Stimulated activated CD8-positive, alpha-beta memory T cell treated with anti-CD3 and anti-CD28 coated beads, Interleukin-12 subunit alpha, Interleukin-12 subunit beta, amount 100 ng/mL, for 24 hours (primary cell): ENCODE measurements around the gene SOWAHC.
"Not testable (repeated sequence)": the region's sequence is repeated elsewhere in the genome, so short reads cannot be mapped to it uniquely, and the experiment has no call there.

Experiments
- DNase-seq: peaks from one replicate; pipeline ENCODE4 v3.0.0-alpha.2; 2020; ENCODE audit errors: extremely low read depth

The SOWAHC gene

GRCh38 chr2:109614715-109615636, 812 bp downstream of the SOWAHC start:
- no peak for DNase-seq

GRCh38 chr2:109615637-109616144, 1.5 kb downstream of the SOWAHC start:
- DNase-seq, result no peak

- DNase-seq, result no peak
These were observed 2.0 kb downstream of the SOWAHC start for GRCh38 chr2:109616184-109616583.

GRCh38 chr2:109619032-109619615, 5.0 kb downstream of the SOWAHC start:
- no peak for DNase-seq

GRCh38 chr2:109623297-109623696, 9.1 kb downstream of the SOWAHC start:
- no peak for DNase-seq

GRCh38 chr2:109623923-109624322, 9.8 kb downstream of the SOWAHC start:
- no peak for DNase-seq

- DNase-seq, result no peak
These were observed 10.2 kb downstream of the SOWAHC start for GRCh38 chr2:109624339-109624738.

- DNase-seq, result not testable (repeated sequence)
These were observed 14.2 kb downstream of the SOWAHC start for GRCh38 chr2:109628321-109628720.

- DNase-seq, result no peak
These were observed 15.7 kb downstream of the SOWAHC start for GRCh38 chr2:109629867-109630266.

- DNase-seq, result no peak
These were observed 16.6 kb downstream of the SOWAHC start for GRCh38 chr2:109630441-109631430.

GRCh38 chr2:109631741-109632140, 17.6 kb downstream of the SOWAHC start:
- no peak for DNase-seq

- DNase-seq, result no peak
These were observed 18.1 kb downstream of the SOWAHC start for GRCh38 chr2:109632158-109632789.

GRCh38 chr2:109633284-109633961, 19.3 kb downstream of the SOWAHC start:
- DNase-seq, result no peak

GRCh38 chr2:109635426-109636304, 21.5 kb downstream of the SOWAHC start:
- no peak for DNase-seq

- no peak for DNase-seq
These were observed 22.2 kb downstream of the SOWAHC start for GRCh38 chr2:109636317-109636716.

- no peak for DNase-seq
These were observed 23.8 kb downstream of the SOWAHC start for GRCh38 chr2:109637749-109638570.

GRCh38 chr2:109638795-109639194, 24.6 kb downstream of the SOWAHC start:
- no peak for DNase-seq

- not testable (repeated sequence) for DNase-seq
These were observed 25.8 kb downstream of the SOWAHC start for GRCh38 chr2:109640000-109640399.
